ENCODE results near the gene NHSL2.
A peak's percentile ranks its signal among the peaks of the same experiment; 100 is the strongest.

The NHSL2 gene

GRCh38 chrX:72045141-72045540 is 134.5 kb downstream of the NHSL2 start:
- TF ChIP-seq CTCF (conservative IDR thresholded peaks at IDR 0.05; ENCODE audit: low read depth, low read length) = no peak
- H3K4me2 ChIP-seq = no peak overlapping the region
- no peak overlapping the region for H2AFZ ChIP-seq (ENCODE audit: low read depth)
- H3K27ac ChIP-seq = no peak overlapping the region
- no peak overlapping the region for H3K9ac ChIP-seq
- H3K27me3 ChIP-seq (ENCODE audit: insufficient read depth, low read depth) = no peaks in the 10 kb centered on the region
- no peaks in the 10 kb centered on the region for H3K79me2 ChIP-seq (ENCODE audit: insufficient read depth, low read depth)
- no peaks in the 10 kb centered on the region for H3K36me3 ChIP-seq (ENCODE audit: insufficient read depth)
- H4K20me1 ChIP-seq (ENCODE audit: insufficient read depth) = no peaks in the 10 kb centered on the region
- H3K4me3 ChIP-seq (IDR thresholded peaks at IDR 0.05; ENCODE audit: insufficient read depth, low read depth, low read length) = no peak overlapping the region
- H3K4me1 ChIP-seq (ENCODE audit: low read depth, poor library complexity, severe bottlenecking) = no peaks in the 10 kb centered on the region

GRCh38 chrX:72045552-72046277 is 135.1 kb downstream of the NHSL2 start:
- no peak overlapping the region for H3K4me2 ChIP-seq
- no peaks in the 10 kb centered on the region for H3K36me3 ChIP-seq (ENCODE audit: insufficient read depth)
- no peaks in the 10 kb centered on the region for H3K79me2 ChIP-seq (ENCODE audit: insufficient read depth, low read depth)
- H3K27me3 ChIP-seq (ENCODE audit: insufficient read depth, low read depth) = no peaks in the 10 kb centered on the region
- H3K4me1 ChIP-seq (ENCODE audit: low read depth, poor library complexity, severe bottlenecking) = no peaks in the 10 kb centered on the region
- no peak overlapping the region for H2AFZ ChIP-seq (ENCODE audit: low read depth)
- no peaks in the 10 kb centered on the region for H4K20me1 ChIP-seq (ENCODE audit: insufficient read depth)
- no peak for TF ChIP-seq CTCF (conservative IDR thresholded peaks at IDR 0.05; ENCODE audit: low read depth, low read length)
- H3K9ac ChIP-seq = no peak overlapping the region
- H3K4me3 ChIP-seq (IDR thresholded peaks at IDR 0.05; ENCODE audit: insufficient read depth, low read depth, low read length) = no peak overlapping the region
- no peak overlapping the region for H3K27ac ChIP-seq

GRCh38 chrX:72046447-72046846 is 135.8 kb downstream of the NHSL2 start:
- Histone ChIP-seq H3K27me3 (ENCODE audit: insufficient read depth, low read depth) (no peaks in the 10 kb centered on the region), H2AFZ (ENCODE audit: low read depth) (no peak overlapping the region), H4K20me1 (ENCODE audit: insufficient read depth) (no peaks in the 10 kb centered on the region), H3K9ac (no peak overlapping the region), H3K36me3 (ENCODE audit: insufficient read depth) (no peaks in the 10 kb centered on the region), H3K79me2 (ENCODE audit: insufficient read depth, low read depth) (no peaks in the 10 kb centered on the region), H3K4me2 (no peak overlapping the region), H3K4me3 (IDR thresholded peaks at IDR 0.05; ENCODE audit: insufficient read depth, low read depth, low read length) (no peak overlapping the region), H3K4me1 (ENCODE audit: low read depth, poor library complexity, severe bottlenecking) (no peaks in the 10 kb centered on the region), H3K27ac (no peak overlapping the region)
- TF ChIP-seq CTCF (conservative IDR thresholded peaks at IDR 0.05; ENCODE audit: low read depth, low read length) = no peak

GRCh38 chrX:72048510-72049455 is 138.1 kb downstream of the NHSL2 start:
- H3K27ac ChIP-seq = no peak overlapping the region
- H4K20me1 ChIP-seq (ENCODE audit: insufficient read depth) = no peaks in the 10 kb centered on the region
- no peaks in the 10 kb centered on the region for H3K4me1 ChIP-seq (ENCODE audit: low read depth, poor library complexity, severe bottlenecking)
- no peak overlapping the region for H2AFZ ChIP-seq (ENCODE audit: low read depth)
- TF ChIP-seq CTCF (conservative IDR thresholded peaks at IDR 0.05; ENCODE audit: low read depth, low read length) = 0 out of 2 replicates have a peak, but pooled peaks have one; percentile 25
- no peaks in the 10 kb centered on the region for H3K27me3 ChIP-seq (ENCODE audit: insufficient read depth, low read depth)
- H3K36me3 ChIP-seq (ENCODE audit: insufficient read depth) = no peaks in the 10 kb centered on the region
- no peak overlapping the region for H3K4me3 ChIP-seq (IDR thresholded peaks at IDR 0.05; ENCODE audit: insufficient read depth, low read depth, low read length)
- H3K4me2 ChIP-seq = no peak overlapping the region
- H3K9ac ChIP-seq = no peak overlapping the region
- no peaks in the 10 kb centered on the region for H3K79me2 ChIP-seq (ENCODE audit: insufficient read depth, low read depth)

Data from KMS-11 (cell line).